Stimulated activated CD4-positive, alpha-beta T cell treated with anti-CD3 and anti-CD28 coated beads, Interleukin-4, amount 100 ng/mL, for 4 hours (primary cell): Measurements from ENCODE around the gene KDM6A.
A peak's percentile ranks its signal among the peaks of the same experiment; 100 is the strongest.
"Not testable (repeated sequence)": the region's sequence is repeated elsewhere in the genome, so short reads cannot be mapped to it uniquely, and the experiment has no call there.

Experiments
- DNase-seq, 2 experiments: peaks; one replicate each; pipeline ENCODE4 v3.0.0-alpha.2; 2020

Gene KDM6A

GRCh38 chrX:44872821-44873414 lies at the start of gene KDM6A:
KDM6A (plus strand) TSS chrX:44873188; CDS start chrX:44873552, 364 bp downstream.
- peak; percentile 93 to 96 for DNase-seq

GRCh38 chrX:44823193-44823592 lies 49.8 kb upstream of the KDM6A start:
- not testable (repeated sequence) for DNase-seq

- no peak for DNase-seq
Measured at GRCh38 chrX:44828008-44828605, 44.9 kb upstream of the KDM6A start.

- no peak for DNase-seq
Measured at GRCh38 chrX:44829832-44830231, 43.2 kb upstream of the KDM6A start.

GRCh38 chrX:44842550-44843317 lies 30.3 kb upstream of the KDM6A start:
- no peak for DNase-seq

GRCh38 chrX:44843318-44843702 lies 29.7 kb upstream of the KDM6A start:
- no peak for DNase-seq

- no peak for DNase-seq
Measured at GRCh38 chrX:44843753-44844152, 29.2 kb upstream of the KDM6A start, which contains the start of gene DUSP21. DUSP21 (plus strand) TSS chrX:44844021; CDS start chrX:44844133, 112 bp downstream.

GRCh38 chrX:44844204-44844603 lies 28.8 kb upstream of the KDM6A start:
- no peak for DNase-seq

GRCh38 chrX:44850891-44851290 lies 22.1 kb upstream of the KDM6A start:
- not testable (repeated sequence) for DNase-seq

GRCh38 chrX:44871114-44871645 lies 1.8 kb upstream of the KDM6A start:
- no peak for DNase-seq

- DNase-seq, result peak; percentile 6 to 21
Measured at GRCh38 chrX:44871931-44872820, 812 bp upstream of the KDM6A start.

- DNase-seq, result peak; percentile 25 to 33
Measured at GRCh38 chrX:44873415-44874276, 658 bp downstream of the KDM6A start.

- peak; percentile 24 to 42 for DNase-seq
Measured at GRCh38 chrX:44874420-44875184, 1.6 kb downstream of the KDM6A start.

- DNase-seq, result no peak
Measured at GRCh38 chrX:44875185-44875489, 2.1 kb downstream of the KDM6A start.

GRCh38 chrX:44876086-44876485 lies 3.1 kb downstream of the KDM6A start:
- DNase-seq, result no peak

GRCh38 chrX:44876767-44877166 lies 3.8 kb downstream of the KDM6A start:
- DNase-seq, result no peak

GRCh38 chrX:44878780-44879179 lies 5.8 kb downstream of the KDM6A start:
- DNase-seq, result no peak

GRCh38 chrX:44881549-44881948 lies 8.6 kb downstream of the KDM6A start:
- DNase-seq, result no peak

- DNase-seq, result no peak
Measured at GRCh38 chrX:44882635-44883034, 9.6 kb downstream of the KDM6A start.

- DNase-seq, result no peak
Measured at GRCh38 chrX:44884944-44885343, 12.0 kb downstream of the KDM6A start.

GRCh38 chrX:44889824-44890223 lies 16.8 kb downstream of the KDM6A start:
- no peak for DNase-seq
